CD14-positive monocyte (primary cell): ENCODE results near the gene MSGN1. TPM values are rescaled to one million over a fixed set of nuclear protein-coding genes. Genes with fewer than 3 reads are reported as not detected.

Source experiments
- DNase-seq, 3 donors: peaks; one replicate each; pipeline ENCODE4 v3.0.0-alpha.2; 2011 to 2022
- H2AFZ ChIP-seq: 2 replicates; pipeline ENCODE4 v1.6.0; 2012; ENCODE audit warnings: mild to moderate bottlenecking, low read depth, low read length, inconsistent platforms; ENCODE audit not compliant: insufficient read depth, poor library complexity, severe bottlenecking
- H3K27ac ChIP-seq, 2 donors: 1 replicate in 1 of 2; 2 replicates in 1 of 2; pipeline ENCODE4 v1.5.1; 2012 to 2013; ENCODE audit warnings: low read length in 2 of 2, control low read depth in 1 of 2, inconsistent platforms in 1 of 2, low read depth in 1 of 2, mild to moderate bottlenecking in 1 of 2
- H3K27me3 ChIP-seq, 2 donors: one replicate each; pipeline versions ENCODE4 v1.6.0 to v1.6.1; 2011 to 2013; ENCODE audit warnings: low read length in 2 of 2; ENCODE audit not compliant: control insufficient read depth in 2 of 2, insufficient read depth in 2 of 2
- H3K36me3 ChIP-seq, 2 donors: replicated peaks in 1 of 2; 1 replicate in 1 of 2; 2 replicates in 1 of 2; pipeline versions ENCODE4 v1.5.1 to v1.6.1; 2012 to 2013; ENCODE audit warnings: low read length in 2 of 2, control low read depth in 1 of 2, inconsistent platforms in 1 of 2, mild to moderate bottlenecking in 1 of 2; ENCODE audit not compliant: insufficient read depth in 2 of 2, control insufficient read depth in 1 of 2
- H3K4me1 ChIP-seq, 2 donors: 1 replicate in 1 of 2; 2 replicates in 1 of 2; pipeline versions ENCODE4 v1.5.1 to v1.6.1; 2012 to 2013; ENCODE audit warnings: low read length in 2 of 2, control low read depth in 1 of 2, inconsistent platforms in 1 of 2, mild to moderate bottlenecking in 1 of 2, moderate library complexity in 1 of 2; ENCODE audit not compliant: insufficient read depth in 2 of 2, control insufficient read depth in 1 of 2
- H3K4me2 ChIP-seq: replicated peaks from 2 replicates; pipeline ENCODE3; 2012; ENCODE audit warnings: low read length, moderate library complexity, mild to moderate bottlenecking; ENCODE audit not compliant: poor library complexity, severe bottlenecking; ENCODE audit errors: extremely low read depth
- H3K4me3 ChIP-seq, 3 experiments: fragments of 200-600 bp in 1 of 3; sonication (generic) in 1 of 3; replicated peaks in 1 of 3; 1 replicate in 2 of 3; 2 replicates in 1 of 3; pipeline ENCODE4 v1.5.1; 2011 to 2013; ENCODE audit warnings: low read length in 3 of 3, mild to moderate bottlenecking in 3 of 3, control low read depth in 2 of 3, low read depth in 2 of 3, inconsistent platforms in 1 of 3, moderate library complexity in 1 of 3
- H3K79me2 ChIP-seq: 2 replicates; pipeline ENCODE4 v1.6.0; 2012; ENCODE audit warnings: mild to moderate bottlenecking, control low read depth, inconsistent platforms, low read length, moderate library complexity; ENCODE audit not compliant: insufficient read depth
- H3K9ac ChIP-seq: 2 replicates; pipeline ENCODE4 v1.6.0; 2017; ENCODE audit warnings: low read length, mild to moderate bottlenecking; ENCODE audit not compliant: insufficient read depth, poor library complexity, severe bottlenecking
- H3K9me3 ChIP-seq, 2 donors: replicated peaks in 1 of 2; 1 replicate in 1 of 2; 2 replicates in 1 of 2; pipeline versions ENCODE4 v1.5.1 to v1.6.1; 2012 to 2013; ENCODE audit warnings: low read length in 2 of 2, control low read depth in 1 of 2; ENCODE audit not compliant: control insufficient read depth in 1 of 2, insufficient read depth in 1 of 2
- H4K20me1 ChIP-seq: 2 replicates; pipeline ENCODE4 v1.6.0; 2012; ENCODE audit warnings: mild to moderate bottlenecking, low read length, control low read depth, moderate library complexity; ENCODE audit not compliant: insufficient read depth
- H3K27ac Mint-ChIP-seq, 7 donors: one replicate each; pipeline ENCODE4 v1.8.0; 2020; ENCODE audit warnings: mild to moderate bottlenecking in 7 of 7, mixed read lengths in 7 of 7, moderate library complexity in 6 of 7, inconsistent platforms in 2 of 7
- H3K27me3 Mint-ChIP-seq, 3 donors: one replicate each; pipeline ENCODE4 v1.8.0; 2021 to 2022; ENCODE audit warnings: low read depth in 3 of 3, mild to moderate bottlenecking in 3 of 3, mixed read lengths in 3 of 3, moderate library complexity in 3 of 3, inconsistent platforms in 1 of 3
- H3K36me3 Mint-ChIP-seq, 2 donors: one replicate each; pipeline ENCODE4 v1.8.0; 2020; ENCODE audit warnings: mixed read lengths in 2 of 2, inconsistent platforms in 1 of 2, mild to moderate bottlenecking in 1 of 2
- H3K4me1 Mint-ChIP-seq: one replicate; pipeline ENCODE4 v1.8.0; 2020; ENCODE audit warnings: mild to moderate bottlenecking, mixed read lengths
- H3K4me3 Mint-ChIP-seq, 2 donors: one replicate each; pipeline ENCODE4 v1.8.0; 2020; ENCODE audit warnings: mild to moderate bottlenecking in 2 of 2, mixed read lengths in 2 of 2, moderate library complexity in 1 of 2
- H3K9me3 Mint-ChIP-seq, 7 donors: one replicate each; pipeline ENCODE4 v1.8.0; 2020 to 2022; ENCODE audit warnings: mixed read lengths in 7 of 7, mild to moderate bottlenecking in 6 of 7, moderate library complexity in 6 of 7, inconsistent platforms in 2 of 7
- CTCF ChIP-seq: fragments of 200-600 bp; IDR thresholded peaks from one replicate; pipeline ENCODE4 v1.8.0; 2022; ENCODE audit warnings: antibody characterized with exemption, mild to moderate bottlenecking
- WGBS: methylation state at CpG from one replicate; pipeline ENCODE4 v1.1.5; 2013; ENCODE audit warnings: missing lambda C conversion rate; ENCODE audit not compliant: insufficient coverage; 5-methylcytosine and 5-hydroxymethylcytosine counted together
- intact Hi-C, 2 donors: fragments of 100-400 bp; cut with micrococcal nuclease; formaldehyde crosslinking; loops; one replicate each; pipeline versions ENCODE4 v1.15.0 to v1.15.1; 2023
- polyA plus RNA-seq, 3 donors: library from polyadenylated mRNA; depleted of rRNA in 1 of 3; unstranded in 2 of 3; stranded (reverse) in 1 of 3; fragments of 300-500 nt in 2 of 3; fragments of >200 nt in 1 of 3; fragmentation: Illumina TruSeq in 2 of 3; gene quantifications; 1 replicate in 2 of 3; 2 replicates in 1 of 3; pipeline ENCODE4 v1.2.3, GENCODE V29; 2012 to 2021

The MSGN1 gene
- polyA plus RNA-seq, 3 donors = not detected

- H3K27me3 Mint-ChIP-seq = peaks cover 7 to 21% (median 14%) of the 10 kb centered on the region in 3 donors
- no peaks in the 10 kb centered on the region for H4K20me1 ChIP-seq
- H3K4me3 Mint-ChIP-seq = no peak overlapping the region
- peaks cover 10% of the 10 kb centered on the region for H3K4me1 Mint-ChIP-seq
- H3K79me2 ChIP-seq = no peaks in the 10 kb centered on the region
- no peak overlapping the region for H2AFZ ChIP-seq
- H3K27me3 ChIP-seq = peaks cover 0 to 13% of the 10 kb centered on the region in 2 donors
- H3K27ac ChIP-seq = no peak overlapping the region
- H3K9me3 Mint-ChIP-seq = peaks cover 0 to 9% (median 4%) of the 10 kb centered on the region in 7 donors
- DNase-seq = no peak
- no peak for TF ChIP-seq CTCF
- H3K4me1 ChIP-seq = peaks cover 7 to 8% of the 10 kb centered on the region in 2 donors
- no peak overlapping the region for H3K4me2 ChIP-seq
- H3K9me3 ChIP-seq = no peaks in the 10 kb centered on the region
- no peak overlapping the region for H3K4me3 ChIP-seq
- no peaks in the 10 kb centered on the region for H3K36me3 Mint-ChIP-seq
- H3K27ac Mint-ChIP-seq = no peak overlapping the region
- H3K36me3 ChIP-seq = no peaks in the 10 kb centered on the region
- WGBS = 100% methylated on average over 1 of the region's 5 CpGs
- intact Hi-C loops = no loop called here
- H3K9ac ChIP-seq = no peak overlapping the region
Measured at GRCh38 chr2:17827316-17827715, 11.1 kb downstream of the MSGN1 start.

- Histone ChIP-seq H3K9ac (no peak overlapping the region), H3K4me1 (peaks cover 7 to 8% of the 10 kb centered on the region in 2 donors), H4K20me1 (no peaks in the 10 kb centered on the region), H3K9me3 (no peaks in the 10 kb centered on the region), H3K36me3 (no peaks in the 10 kb centered on the region), H3K79me2 (no peaks in the 10 kb centered on the region), H3K27me3 (peaks cover 0 to 13% of the 10 kb centered on the region in 2 donors), H2AFZ (no peak overlapping the region), H3K4me3 (no peak overlapping the region), H3K27ac (no peak overlapping the region), H3K4me2 (no peak overlapping the region)
- Mint-ChIP-seq H3K27ac (no peak overlapping the region), H3K27me3 (peaks cover 7 to 22% (median 16%) of the 10 kb centered on the region in 3 donors), H3K9me3 (peaks cover 0 to 9% (median 4%) of the 10 kb centered on the region in 7 donors), H3K4me3 (no peak overlapping the region), H3K36me3 (no peaks in the 10 kb centered on the region), H3K4me1 (peaks cover 8% of the 10 kb centered on the region)
- no peak for TF ChIP-seq CTCF
- intact Hi-C loops = no loop called here
- DNase-seq = no peak
- 100% methylated on average over 1 of the region's 2 CpGs for WGBS
Measured at GRCh38 chr2:17827785-17828184, 11.5 kb downstream of the MSGN1 start.
